HepG2 (cell line): ENCODE results near the gene DUSP7. TPM values are rescaled to one million over a fixed set of nuclear protein-coding genes. Genes with fewer than 3 reads are reported as not detected.

Source experiments
- ATAC-seq: fragments of 200-7000 bp; cut with Tn5 transposase; 3 replicates; pipeline ENCODE4 v1.9.1; 2020; ENCODE audit warnings: mild to moderate bottlenecking, moderate library complexity
- BruUV-seq: library from RNA; stranded (reverse); fragments of 400-500 nt; replicated peaks from 2 replicates; lab custom pipeline; 2021; lab: Mats Ljungman, UMichigan
- CTCF ChIA-PET: fragments of 300-600 bp; formaldehyde crosslinking; extraction: SDS; loops from one replicate; lab custom pipeline; 2021; ENCODE audit warnings: low total read pairs, inconsistent platforms, low intra/inter-chr PET ratio; lab: Yijun Ruan, JAX
- POLR2A ChIA-PET: fragments of 350-600 bp; sonication (Branson Sonifier 250); formaldehyde crosslinking; loops from one replicate; lab custom pipeline; 2020; ENCODE audit warnings: antibody characterized with exemption, inconsistent platforms; lab: Yijun Ruan, JAX
- DNase-seq: peaks from one replicate; pipeline ENCODE4 v3.0.0-alpha.2; 2015; ENCODE audit warnings: low spot score
- FAIRE-seq: peaks from 3 replicates; lab custom pipeline; 2011; peaks lifted over from hg19 to GRCh38; lab: Jason Lieb, UNC
- H2AFZ ChIP-seq: one replicate; pipeline ENCODE4 v1.6.1; 2011; ENCODE audit warnings: low read length, inconsistent platforms
- H3K27ac ChIP-seq: fragments of 300-600 bp; 3 replicates; pipeline ENCODE4 v1.8.0; 2011; ENCODE audit warnings: mixed run types, mild to moderate bottlenecking, mixed read lengths, low read length, inconsistent platforms; ENCODE audit not compliant: insufficient read depth; ENCODE audit errors: extremely low read length
- H3K27me3 ChIP-seq, 2 experiments: fragments of 200-600 bp in 1 of 2; 2 replicates in 1 of 2; 3 replicates in 1 of 2; pipeline versions ENCODE4 v1.6.0 to v1.8.0; 2011; ENCODE audit warnings: low read length in 2 of 2, mild to moderate bottlenecking in 2 of 2, moderate library complexity in 2 of 2, inconsistent platforms in 1 of 2; ENCODE audit not compliant: insufficient read depth in 2 of 2, control insufficient read depth in 1 of 2
- H3K36me3 ChIP-seq, 2 experiments: fragments of 200-600 bp in 1 of 2; replicated peaks in 1 of 2; 2 replicates in 1 of 2; 3 replicates in 1 of 2; pipeline versions ENCODE4 v1.5.1 to v1.8.0; 2011; ENCODE audit warnings: low read length in 2 of 2, inconsistent platforms in 1 of 2; ENCODE audit not compliant: insufficient read depth in 2 of 2, control insufficient read depth in 1 of 2
- H3K4me1 ChIP-seq: 2 replicates; pipeline ENCODE4 v1.5.1; 2012; ENCODE audit warnings: low read length, inconsistent platforms; ENCODE audit not compliant: insufficient read depth
- H3K4me2 ChIP-seq: 2 replicates; pipeline ENCODE4 v1.6.0; 2011; ENCODE audit warnings: low read depth, low read length, inconsistent platforms
- H3K4me3 ChIP-seq, 3 experiments: fragments of 200-600 bp in 1 of 3; sonication (generic), shearing (Covaris generic) in 1 of 3; replicated peaks in 1 of 3; 2 replicates each; pipeline ENCODE4 v1.5.1; 2011 to 2016; ENCODE audit warnings: low read length in 3 of 3, inconsistent platforms in 2 of 3, low read depth in 2 of 3, mild to moderate bottlenecking in 2 of 3, control low read depth in 1 of 3, mixed read lengths in 1 of 3; ENCODE audit not compliant: insufficient read depth in 1 of 3
- H3K79me2 ChIP-seq: one replicate; pipeline ENCODE4 v1.6.1; 2011; ENCODE audit warnings: low read length, inconsistent platforms; ENCODE audit not compliant: insufficient read depth
- H3K9ac ChIP-seq: 2 replicates; pipeline ENCODE4 v1.6.0; 2011; ENCODE audit warnings: mild to moderate bottlenecking, low read depth, low read length, inconsistent platforms; ENCODE audit not compliant: insufficient read depth
- H3K9me3 ChIP-seq: 2 replicates; pipeline ENCODE4 v1.5.1; 2012; ENCODE audit warnings: mild to moderate bottlenecking, low read length
- H4K20me1 ChIP-seq: 2 replicates; pipeline ENCODE4 v1.6.0; 2011; ENCODE audit warnings: inconsistent platforms, mild to moderate bottlenecking, low read length, moderate library complexity; ENCODE audit not compliant: insufficient read depth
- AHR ChIP-seq: IDR thresholded peaks from 2 replicates; pipeline ENCODE4 v1.6.1; 2018; ENCODE audit warnings: missing genetic modification reagents, missing compliant biosample characterization
- HOXA5 ChIP-seq: sonication (generic); formaldehyde crosslinking; IDR thresholded peaks from 2 replicates; pipeline ENCODE4 v1.4.0; 2020; ENCODE audit warnings: missing genetic modification reagents
- MXD4 ChIP-seq: IDR thresholded peaks from 2 replicates; pipeline ENCODE4 v1.6.1; 2016; ENCODE audit warnings: mild to moderate bottlenecking, missing biosample characterization, missing genetic modification reagents
- PPARG ChIP-seq: conservative IDR thresholded peaks from 2 replicates; pipeline ENCODE4 v1.6.1; 2016; ENCODE audit warnings: missing biosample characterization, missing genetic modification reagents
- SMC3 ChIP-seq: IDR thresholded peaks from 2 replicates; pipeline ENCODE4 v1.6.1; 2011; ENCODE audit warnings: low read length, improper control_type of control experiment
- TOE1 ChIP-seq: sonication (generic); formaldehyde crosslinking; IDR thresholded peaks from 2 replicates; pipeline ENCODE4 v1.4.0; 2020; ENCODE audit warnings: mild to moderate bottlenecking, missing genetic modification reagents
- ZNF549 ChIP-seq: sonication (generic); formaldehyde crosslinking; IDR thresholded peaks from 2 replicates; pipeline ENCODE4 v1.5.0; 2020; ENCODE audit warnings: missing genetic modification reagents
- ZNF615 ChIP-seq: sonication (generic); formaldehyde crosslinking; IDR thresholded peaks from 2 replicates; pipeline ENCODE4 v1.5.0; 2020; ENCODE audit warnings: mild to moderate bottlenecking, missing genetic modification reagents, borderline replicate concordance
- ZNF800 ChIP-seq: sonication (generic); formaldehyde crosslinking; IDR thresholded peaks from 2 replicates; pipeline ENCODE4 v1.4.0; 2020; ENCODE audit warnings: missing genetic modification reagents
- WGBS: methylation state at CpG from one replicate; pipeline ENCODE4 v1.1.6; 2017; ENCODE audit warnings: low lambda C conversion rate; 5-methylcytosine and 5-hydroxymethylcytosine counted together
- in situ Hi-C: cut with HindIII; loops from 2 replicates; pipeline ENCODE4 v1.10.0; 2017; ENCODE audit warnings: low pct_unique_long_range_greater_than_20kb; ENCODE audit not compliant: extremely low pct_ligation_motif_present
- intact Hi-C: fragments of 100-400 bp; cut with micrococcal nuclease; formaldehyde crosslinking; loops from one replicate; pipeline ENCODE4 v1.10.0; 2022; ENCODE audit not compliant: unreplicated experiment
- polyA plus RNA-seq, 8 experiments: library from polyadenylated mRNA; depleted of rRNA in 3 of 8; stranded (reverse) in 7 of 8; unstranded in 1 of 8; fragments of >200 nt; fragmentation: Illumina TruSeq in 4 of 8; extraction: Trizol in 4 of 8; gene quantifications; 2 replicates each; pipeline versions ENCODE4 v1.2.1 to v1.2.3, GENCODE V29; 2011 to 2016; ENCODE audit warnings: low read depth in 4 of 8, missing spikeins in 1 of 8, mixed read lengths in 1 of 8; ENCODE audit not compliant: insufficient read depth in 1 of 8
- total RNA-seq, 5 experiments: library from RNA; depleted of rRNA; stranded (reverse); fragments of >200 nt; fragmentation: Illumina TruSeq; extraction: Trizol; gene quantifications; 2 replicates each; pipeline ENCODE4 v1.2.3, GENCODE V29; 2016; ENCODE audit warnings: low read depth in 1 of 5
- TF ChIP-seq, protein P1 (sequence below): sonication (generic); formaldehyde crosslinking; IDR thresholded peaks from 2 replicates; pipeline ENCODE4 v1.4.0; 2020; ENCODE audit warnings: mild to moderate bottlenecking, missing genetic modification reagents
- TF ChIP-seq, protein P2 (sequence below): sonication (generic); formaldehyde crosslinking; IDR thresholded peaks from 2 replicates; pipeline ENCODE4 v1.4.0; 2020; ENCODE audit warnings: mild to moderate bottlenecking, missing genetic modification reagents

DUSP7 gene
- total and polyA plus RNA-seq, 2 of the 13 experiments (the other 11 are each of a cell fraction or from before 2014, with no cell fraction given), result 6.6 to 8.8 TPM

- TF ChIP-seq TOE1, result no peak
Observed at GRCh38 chr3:52002748-52003147, 53.6 kb downstream of the DUSP7 start (continued).

- peak; percentile 78 for DNase-seq
- Histone ChIP-seq H3K9ac (no peak overlapping the region), H3K27ac (no peak overlapping the region), H2AFZ (no peak overlapping the region), H4K20me1 (no peaks in the 10 kb centered on the region), H3K4me2 (peak overlapping the region; percentile 68), H3K36me3 (no peaks in the 10 kb centered on the region), H3K4me3 (peak overlapping the region in 1 of 3 experiments; percentile 42; a peak in 1 of 6 replicates), H3K9me3 (no peaks in the 10 kb centered on the region), H3K79me2 (no peaks in the 10 kb centered on the region), H3K27me3 (peaks cover 0 to 37% of the 10 kb centered on the region in 2 experiments; a peak in 3 of 5 replicates), H3K4me1 (peaks cover 60% of the 10 kb centered on the region)
- BruUV-seq, result no TSS peak
- in situ Hi-C loops (loop anchor here (5.0 kb wide), 2 partner anchors 41 to 141 kb away; no protein-coding TSS in a partner anchor), intact Hi-C loops (loop anchor here (1.0 kb wide), 1 partner anchor 122 kb away; no protein-coding TSS in a partner anchor)
- peak; percentile 43 for FAIRE-seq
- 4% methylated on average over 8 of the region's 18 CpGs for WGBS
- ChIA-PET POLR2A (interaction anchor here (1.7 kb wide), 1 partner anchor 153 kb away, joined by 4 read pairs; the partner anchor contains the start of gene POC1A), CTCF (interaction anchor here (0.7 to 9.0 kb wide), 7 partner anchors 51 to 146 kb away, joined by 3 to 110 read pairs (median 6); partner anchors contain the start of genes DUSP7, PARP3 and RRP9)
- peak; percentile 83 for ATAC-seq
- TF ChIP-seq AHR (CRISPR knock-in tag) (0 out of 2 replicates have a peak, but pooled peaks have one; percentile 49), ZNF549 (CRISPR knock-in tag) (no peak), PPARG (CRISPR knock-in tag) (no peak), HOXA5 (CRISPR knock-in tag) (no peak), ZNF615 (CRISPR knock-in tag) (no peak), ZNF800 (CRISPR knock-in tag) (no peak; the same call in 1 of the 2 replicates), SMC3 (peak; percentile 62; the same call in 1 of the 2 replicates), MXD4 (CRISPR knock-in tag) (0 out of 2 replicates have a peak, but pooled peaks have one; percentile 39)
- TF ChIP-seq, protein P1, sequence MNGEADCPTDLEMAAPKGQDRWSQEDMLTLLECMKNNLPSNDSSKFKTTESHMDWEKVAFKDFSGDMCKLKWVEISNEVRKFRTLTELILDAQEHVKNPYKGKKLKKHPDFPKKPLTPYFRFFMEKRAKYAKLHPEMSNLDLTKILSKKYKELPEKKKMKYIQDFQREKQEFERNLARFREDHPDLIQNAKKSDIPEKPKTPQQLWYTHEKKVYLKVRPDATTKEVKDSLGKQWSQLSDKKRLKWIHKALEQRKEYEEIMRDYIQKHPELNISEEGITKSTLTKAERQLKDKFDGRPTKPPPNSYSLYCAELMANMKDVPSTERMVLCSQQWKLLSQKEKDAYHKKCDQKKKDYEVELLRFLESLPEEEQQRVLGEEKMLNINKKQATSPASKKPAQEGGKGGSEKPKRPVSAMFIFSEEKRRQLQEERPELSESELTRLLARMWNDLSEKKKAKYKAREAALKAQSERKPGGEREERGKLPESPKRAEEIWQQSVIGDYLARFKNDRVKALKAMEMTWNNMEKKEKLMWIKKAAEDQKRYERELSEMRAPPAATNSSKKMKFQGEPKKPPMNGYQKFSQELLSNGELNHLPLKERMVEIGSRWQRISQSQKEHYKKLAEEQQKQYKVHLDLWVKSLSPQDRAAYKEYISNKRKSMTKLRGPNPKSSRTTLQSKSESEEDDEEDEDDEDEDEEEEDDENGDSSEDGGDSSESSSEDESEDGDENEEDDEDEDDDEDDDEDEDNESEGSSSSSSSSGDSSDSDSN (CRISPR knock-in tag), result peak; percentile 36; the same call in 1 of the 2 replicates
- TF ChIP-seq, protein P2, sequence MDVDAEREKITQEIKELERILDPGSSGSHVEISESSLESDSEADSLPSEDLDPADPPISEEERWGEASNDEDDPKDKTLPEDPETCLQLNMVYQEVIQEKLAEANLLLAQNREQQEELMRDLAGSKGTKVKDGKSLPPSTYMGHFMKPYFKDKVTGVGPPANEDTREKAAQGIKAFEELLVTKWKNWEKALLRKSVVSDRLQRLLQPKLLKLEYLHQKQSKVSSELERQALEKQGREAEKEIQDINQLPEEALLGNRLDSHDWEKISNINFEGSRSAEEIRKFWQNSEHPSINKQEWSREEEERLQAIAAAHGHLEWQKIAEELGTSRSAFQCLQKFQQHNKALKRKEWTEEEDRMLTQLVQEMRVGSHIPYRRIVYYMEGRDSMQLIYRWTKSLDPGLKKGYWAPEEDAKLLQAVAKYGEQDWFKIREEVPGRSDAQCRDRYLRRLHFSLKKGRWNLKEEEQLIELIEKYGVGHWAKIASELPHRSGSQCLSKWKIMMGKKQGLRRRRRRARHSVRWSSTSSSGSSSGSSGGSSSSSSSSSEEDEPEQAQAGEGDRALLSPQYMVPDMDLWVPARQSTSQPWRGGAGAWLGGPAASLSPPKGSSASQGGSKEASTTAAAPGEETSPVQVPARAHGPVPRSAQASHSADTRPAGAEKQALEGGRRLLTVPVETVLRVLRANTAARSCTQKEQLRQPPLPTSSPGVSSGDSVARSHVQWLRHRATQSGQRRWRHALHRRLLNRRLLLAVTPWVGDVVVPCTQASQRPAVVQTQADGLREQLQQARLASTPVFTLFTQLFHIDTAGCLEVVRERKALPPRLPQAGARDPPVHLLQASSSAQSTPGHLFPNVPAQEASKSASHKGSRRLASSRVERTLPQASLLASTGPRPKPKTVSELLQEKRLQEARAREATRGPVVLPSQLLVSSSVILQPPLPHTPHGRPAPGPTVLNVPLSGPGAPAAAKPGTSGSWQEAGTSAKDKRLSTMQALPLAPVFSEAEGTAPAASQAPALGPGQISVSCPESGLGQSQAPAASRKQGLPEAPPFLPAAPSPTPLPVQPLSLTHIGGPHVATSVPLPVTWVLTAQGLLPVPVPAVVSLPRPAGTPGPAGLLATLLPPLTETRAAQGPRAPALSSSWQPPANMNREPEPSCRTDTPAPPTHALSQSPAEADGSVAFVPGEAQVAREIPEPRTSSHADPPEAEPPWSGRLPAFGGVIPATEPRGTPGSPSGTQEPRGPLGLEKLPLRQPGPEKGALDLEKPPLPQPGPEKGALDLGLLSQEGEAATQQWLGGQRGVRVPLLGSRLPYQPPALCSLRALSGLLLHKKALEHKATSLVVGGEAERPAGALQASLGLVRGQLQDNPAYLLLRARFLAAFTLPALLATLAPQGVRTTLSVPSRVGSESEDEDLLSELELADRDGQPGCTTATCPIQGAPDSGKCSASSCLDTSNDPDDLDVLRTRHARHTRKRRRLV (CRISPR knock-in tag), result no peak
Observed at GRCh38 chr3:52001443-52001974, 54.9 kb downstream of the DUSP7 start.
